ENCODE measurements around the gene RAB15. TPM values are rescaled to one million over a fixed set of nuclear protein-coding genes. Genes with fewer than 3 reads are reported as not detected.
A peak's percentile ranks its signal among the peaks of the same experiment; 100 is the strongest.

The RAB15 gene
- polyA plus RNA-seq, 3 donors: 0.09 to 0.14 (median 0.09) TPM

- no peak for TF ChIP-seq CTCF (IDR thresholded peaks at IDR 0.05)
- Histone ChIP-seq H3K9ac (ENCODE audit: insufficient read depth, low read length, poor library complexity, severe bottlenecking) (no peak overlapping the region), H3K4me1 (ENCODE audit: control insufficient read depth in 1 of 2, insufficient read depth in 2 of 2, low read length in 2 of 2) (no peaks in the 10 kb centered on the region), H3K36me3 (replicated peaks in 1 of 2; ENCODE audit: control insufficient read depth in 1 of 2, insufficient read depth in 2 of 2, low read length in 2 of 2) (no peaks in the 10 kb centered on the region), H3K27me3 (ENCODE audit: control insufficient read depth in 2 of 2, insufficient read depth in 2 of 2, low read length in 2 of 2) (no peaks in the 10 kb centered on the region), H3K4me2 (replicated peaks; ENCODE audit: extremely low read depth, low read length, poor library complexity, severe bottlenecking) (no peak overlapping the region), H3K4me3 (replicated peaks in 1 of 3; ENCODE audit: low read depth in 2 of 3, low read length in 3 of 3) (no peak overlapping the region), H3K9me3 (replicated peaks in 1 of 2; ENCODE audit: control insufficient read depth in 1 of 2, insufficient read depth in 1 of 2, low read length in 2 of 2) (no peaks in the 10 kb centered on the region), H3K79me2 (ENCODE audit: insufficient read depth, low read length) (no peaks in the 10 kb centered on the region), H3K27ac (ENCODE audit: low read depth in 1 of 2, low read length in 2 of 2) (no peak overlapping the region), H4K20me1 (ENCODE audit: insufficient read depth, low read length) (no peaks in the 10 kb centered on the region), H2AFZ (ENCODE audit: insufficient read depth, low read depth, low read length, poor library complexity, severe bottlenecking) (no peak overlapping the region)
- H3K36me3 Mint-ChIP-seq: peaks cover 10 to 16% of the 10 kb centered on the region in 2 donors
- WGBS (ENCODE audit: insufficient coverage): 95% methylated on average over 5 of the region's 9 CpGs
- H3K27ac Mint-ChIP-seq: peak overlapping the region in 1 of 7 donors; percentile 39
- no peak for DNase-seq
- H3K4me1 Mint-ChIP-seq: no peaks in the 10 kb centered on the region
- no peaks in the 10 kb centered on the region for H3K27me3 Mint-ChIP-seq (ENCODE audit: low read depth in 3 of 3)
- no peak overlapping the region for H3K4me3 Mint-ChIP-seq
- peaks cover 0 to 1% (median 0%) of the 10 kb centered on the region in 7 donors for H3K9me3 Mint-ChIP-seq
- intact Hi-C loops (cut with micrococcal nuclease): no loop called here
Observed at GRCh38 chr14:64954491-64955240, 17.5 kb downstream of the RAB15 start.

GRCh38 chr14:64953661-64954060, 18.5 kb downstream of the RAB15 start:
- no peak overlapping the region for H3K4me2 ChIP-seq (replicated peaks; ENCODE audit: extremely low read depth, low read length, poor library complexity, severe bottlenecking)
- peaks cover 12 to 18% of the 10 kb centered on the region in 2 donors for H3K36me3 Mint-ChIP-seq
- no peaks in the 10 kb centered on the region for H3K27me3 ChIP-seq (ENCODE audit: control insufficient read depth in 2 of 2, insufficient read depth in 2 of 2, low read length in 2 of 2)
- no peak overlapping the region for H3K9ac ChIP-seq (ENCODE audit: insufficient read depth, low read length, poor library complexity, severe bottlenecking)
- no peak for DNase-seq
- H3K79me2 ChIP-seq (ENCODE audit: insufficient read depth, low read length): no peaks in the 10 kb centered on the region
- H3K27ac ChIP-seq (ENCODE audit: low read depth in 1 of 2, low read length in 2 of 2): no peak overlapping the region
- H3K4me1 Mint-ChIP-seq: no peaks in the 10 kb centered on the region
- no peaks in the 10 kb centered on the region for H3K9me3 ChIP-seq (replicated peaks in 1 of 2; ENCODE audit: control insufficient read depth in 1 of 2, insufficient read depth in 1 of 2, low read length in 2 of 2)
- WGBS (ENCODE audit: insufficient coverage): 100% methylated on average over 6 of the region's 6 CpGs
- no peak overlapping the region for H3K27ac Mint-ChIP-seq
- H3K4me3 ChIP-seq (replicated peaks in 1 of 3; ENCODE audit: low read depth in 2 of 3, low read length in 3 of 3): no peak overlapping the region
- peaks cover 0 to 1% (median 0%) of the 10 kb centered on the region in 7 donors for H3K9me3 Mint-ChIP-seq
- no peaks in the 10 kb centered on the region for H4K20me1 ChIP-seq (ENCODE audit: insufficient read depth, low read length)
- H2AFZ ChIP-seq (ENCODE audit: insufficient read depth, low read depth, low read length, poor library complexity, severe bottlenecking): no peak overlapping the region
- intact Hi-C loops (cut with micrococcal nuclease): no loop called here
- no peaks in the 10 kb centered on the region for H3K27me3 Mint-ChIP-seq (ENCODE audit: low read depth in 3 of 3)
- no peak for TF ChIP-seq CTCF (IDR thresholded peaks at IDR 0.05)
- H3K4me1 ChIP-seq (ENCODE audit: control insufficient read depth in 1 of 2, insufficient read depth in 2 of 2, low read length in 2 of 2): no peaks in the 10 kb centered on the region
- no peak overlapping the region for H3K4me3 Mint-ChIP-seq
- H3K36me3 ChIP-seq (replicated peaks in 1 of 2; ENCODE audit: control insufficient read depth in 1 of 2, insufficient read depth in 2 of 2, low read length in 2 of 2): peaks cover 0 to 3% of the 10 kb centered on the region in 2 donors
